Measurements from ENCODE around the gene CTCFL. TPM values are rescaled to one million over a fixed set of nuclear protein-coding genes. Genes with fewer than 3 reads are reported as not detected.

The CTCFL gene
- total and polyA plus RNA-seq, 2 of the 13 experiments (the other 11 are each of a cell fraction or from before 2014, with no cell fraction given): 0.04 TPM; not detected in 1

DNA sequence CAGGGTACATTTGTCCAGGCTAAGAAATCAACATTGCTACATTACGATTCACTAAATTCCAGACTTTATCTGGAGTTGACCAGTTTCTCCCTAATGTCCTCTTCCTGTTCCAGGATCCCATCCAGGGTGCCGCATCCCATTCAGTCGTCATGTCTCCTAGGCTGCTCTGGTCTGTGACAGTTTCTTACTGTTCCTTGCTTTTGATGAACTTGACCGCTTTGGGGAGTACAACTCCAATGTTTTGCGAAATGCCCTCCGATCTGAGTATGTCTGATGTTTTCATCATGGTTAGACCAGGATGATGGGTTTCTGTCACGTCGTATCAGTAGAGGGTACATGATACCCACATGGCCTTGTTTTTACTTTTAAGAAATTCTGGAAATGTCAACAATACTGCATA lies 62.2 kb downstream of the CTCFL start:
- no peak for ATAC-seq
- Histone ChIP-seq H3K4me3 (replicated peaks in 1 of 3; ENCODE audit: insufficient read depth in 1 of 3, low read depth in 2 of 3, low read length in 3 of 3) (no peak overlapping the region), H3K27ac (ENCODE audit: extremely low read length, insufficient read depth, low read length) (no peak overlapping the region), H3K79me2 (ENCODE audit: insufficient read depth, low read length) (no peaks in the 10 kb centered on the region), H3K4me1 (ENCODE audit: insufficient read depth, low read length) (peaks cover 7% of the 10 kb centered on the region), H3K36me3 (replicated peaks in 1 of 2; ENCODE audit: control insufficient read depth in 1 of 2, insufficient read depth in 2 of 2, low read length in 2 of 2) (no peaks in the 10 kb centered on the region), H3K9ac (ENCODE audit: insufficient read depth, low read depth, low read length) (no peak overlapping the region), H2AFZ (ENCODE audit: low read length) (no peak overlapping the region), H3K27me3 (ENCODE audit: control insufficient read depth in 1 of 2, insufficient read depth in 2 of 2, low read length in 2 of 2) (peaks cover 3 to 56% of the 10 kb centered on the region in 2 experiments; a peak in 3 of 5 replicates), H4K20me1 (ENCODE audit: insufficient read depth, low read length) (no peaks in the 10 kb centered on the region), H3K4me2 (ENCODE audit: low read depth, low read length) (no peak overlapping the region), H3K9me3 (ENCODE audit: low read length) (0 out of 2 replicates have a peak, but pooled peaks cover 5% of the 10 kb centered on the region)
- intact Hi-C loops (cut with micrococcal nuclease; ENCODE audit: unreplicated experiment): no loop called here
- in situ Hi-C loops (cut with HindIII; ENCODE audit: extremely low pct_ligation_motif_present, low pct_unique_long_range_greater_than_20kb): no loop called here
- no peak for DNase-seq (ENCODE audit: low spot score)
- CTCF ChIA-PET (ENCODE audit: low intra/inter-chr PET ratio, low total read pairs): no interaction called here
- 71% methylated on average over 8 of the region's 8 CpGs for WGBS (ENCODE audit: low lambda C conversion rate)
- POLR2A ChIA-PET: no interaction called here
- no TSS peak for BruUV-seq (replicated peaks)
- no peak for TF ChIP-seq GATAD1 (CRISPR knock-in tag; IDR thresholded peaks at IDR 0.05)
- TF ChIP-seq SIX1 (CRISPR knock-in tag; IDR thresholded peaks at IDR 0.05; ENCODE audit: borderline replicate concordance): no peak
- TF ChIP-seq ZNF343 (CRISPR knock-in tag; IDR thresholded peaks at IDR 0.05): no peak
- no peak for TF ChIP-seq NFIC (IDR thresholded peaks at IDR 0.05; ENCODE audit: low read length)
- TF ChIP-seq ZFP90 (CRISPR knock-in tag; IDR thresholded peaks at IDR 0.05; ENCODE audit: borderline replicate concordance): no peak
- no peak for TF ChIP-seq ZNF121 (CRISPR knock-in tag; IDR thresholded peaks at IDR 0.05)
- TF ChIP-seq SIX4 (CRISPR knock-in tag; IDR thresholded peaks at IDR 0.05): no peak
- FAIRE-seq: no peak

DNA sequence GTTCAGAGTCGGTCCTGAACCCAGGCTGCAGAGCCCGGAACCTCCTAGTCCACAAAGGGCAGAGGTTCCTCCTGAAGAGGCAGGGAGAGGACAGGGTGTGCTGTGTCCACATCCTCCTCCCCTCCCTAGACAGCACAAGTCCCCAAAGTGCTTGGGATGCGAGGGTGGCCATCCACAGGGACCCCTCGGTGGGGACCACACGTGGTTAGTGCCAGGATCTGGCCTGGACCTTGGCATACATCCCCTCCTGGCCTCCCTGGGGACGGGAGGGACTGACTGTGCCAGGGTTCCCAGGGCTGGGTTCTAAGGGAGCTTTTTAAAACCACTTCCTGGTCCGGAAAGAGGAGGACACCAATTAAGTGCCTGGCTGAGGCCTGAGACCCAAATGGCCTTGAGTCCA lies 63.2 kb downstream of the CTCFL start:
- whole genome bisulfite sequencing (ENCODE audit: low lambda C conversion rate): 29% methylated on average over 7 of the region's 7 CpGs
- no peak for DNase-seq (ENCODE audit: low spot score)
- no peak overlapping the region for H2AFZ ChIP-seq (ENCODE audit: low read length)
- no TSS peak for BruUV-seq (replicated peaks)
- no peak overlapping the region for H3K9ac ChIP-seq (ENCODE audit: insufficient read depth, low read depth, low read length)
- H3K9me3 ChIP-seq (ENCODE audit: low read length): 0 out of 2 replicates have a peak, but pooled peaks cover 5% of the 10 kb centered on the region
- no peaks in the 10 kb centered on the region for H4K20me1 ChIP-seq (ENCODE audit: insufficient read depth, low read length)
- FAIRE-seq: no peak
- H3K27me3 ChIP-seq (ENCODE audit: control insufficient read depth in 1 of 2, insufficient read depth in 2 of 2, low read length in 2 of 2): peaks cover 3 to 48% of the 10 kb centered on the region in 2 experiments; a peak in 3 of 5 replicates
- ATAC-seq: no peak
- intact Hi-C loops (cut with micrococcal nuclease; ENCODE audit: unreplicated experiment) (no loop called here), in situ Hi-C loops (cut with HindIII; ENCODE audit: extremely low pct_ligation_motif_present, low pct_unique_long_range_greater_than_20kb) (no loop called here)
- ChIA-PET CTCF (ENCODE audit: low intra/inter-chr PET ratio, low total read pairs) (no interaction called here), POLR2A (no interaction called here)
- H3K36me3 ChIP-seq (replicated peaks in 1 of 2; ENCODE audit: control insufficient read depth in 1 of 2, insufficient read depth in 2 of 2, low read length in 2 of 2): no peaks in the 10 kb centered on the region
- H3K79me2 ChIP-seq (ENCODE audit: insufficient read depth, low read length): no peaks in the 10 kb centered on the region
- no peak overlapping the region for H3K27ac ChIP-seq (ENCODE audit: extremely low read length, insufficient read depth, low read length)
- H3K4me3 ChIP-seq (replicated peaks in 1 of 3; ENCODE audit: insufficient read depth in 1 of 3, low read depth in 2 of 3, low read length in 3 of 3): no peak overlapping the region
- H3K4me2 ChIP-seq (ENCODE audit: low read depth, low read length): no peak overlapping the region
- H3K4me1 ChIP-seq (ENCODE audit: insufficient read depth, low read length): peaks cover 16% of the 10 kb centered on the region
- TF ChIP-seq ZNF44 (CRISPR knock-in tag; IDR thresholded peaks at IDR 0.05): no peak
- no peak for TF ChIP-seq HOXA7 (CRISPR knock-in tag; IDR thresholded peaks at IDR 0.05)
- TF ChIP-seq, protein P1, sequence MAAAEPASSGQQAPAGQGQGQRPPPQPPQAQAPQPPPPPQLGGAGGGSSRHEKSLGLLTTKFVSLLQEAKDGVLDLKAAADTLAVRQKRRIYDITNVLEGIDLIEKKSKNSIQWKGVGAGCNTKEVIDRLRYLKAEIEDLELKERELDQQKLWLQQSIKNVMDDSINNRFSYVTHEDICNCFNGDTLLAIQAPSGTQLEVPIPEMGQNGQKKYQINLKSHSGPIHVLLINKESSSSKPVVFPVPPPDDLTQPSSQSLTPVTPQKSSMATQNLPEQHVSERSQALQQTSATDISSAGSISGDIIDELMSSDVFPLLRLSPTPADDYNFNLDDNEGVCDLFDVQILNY (CRISPR knock-in tag; conservative IDR thresholded peaks at IDR 0.05): no peak
- TF ChIP-seq GABPA (IDR thresholded peaks at IDR 0.05; ENCODE audit: low read depth, low read length): no peak
- no peak for TF ChIP-seq GABPA (CRISPR knock-in tag; IDR thresholded peaks at IDR 0.05; ENCODE audit: low read depth)
- TF ChIP-seq, protein P2, sequence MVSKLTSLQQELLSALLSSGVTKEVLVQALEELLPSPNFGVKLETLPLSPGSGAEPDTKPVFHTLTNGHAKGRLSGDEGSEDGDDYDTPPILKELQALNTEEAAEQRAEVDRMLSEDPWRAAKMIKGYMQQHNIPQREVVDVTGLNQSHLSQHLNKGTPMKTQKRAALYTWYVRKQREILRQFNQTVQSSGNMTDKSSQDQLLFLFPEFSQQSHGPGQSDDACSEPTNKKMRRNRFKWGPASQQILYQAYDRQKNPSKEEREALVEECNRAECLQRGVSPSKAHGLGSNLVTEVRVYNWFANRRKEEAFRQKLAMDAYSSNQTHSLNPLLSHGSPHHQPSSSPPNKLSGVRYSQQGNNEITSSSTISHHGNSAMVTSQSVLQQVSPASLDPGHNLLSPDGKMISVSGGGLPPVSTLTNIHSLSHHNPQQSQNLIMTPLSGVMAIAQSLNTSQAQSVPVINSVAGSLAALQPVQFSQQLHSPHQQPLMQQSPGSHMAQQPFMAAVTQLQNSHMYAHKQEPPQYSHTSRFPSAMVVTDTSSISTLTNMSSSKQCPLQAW (CRISPR knock-in tag; IDR thresholded peaks at IDR 0.05): no peak
- no peak for TF ChIP-seq SPEN (CRISPR knock-in tag; IDR thresholded peaks at IDR 0.05; ENCODE audit: low read depth)
- TF ChIP-seq ZSCAN29 (CRISPR knock-in tag; conservative IDR thresholded peaks at IDR 0.05): no peak
- TF ChIP-seq HNRNPK (IDR thresholded peaks at IDR 0.05; ENCODE audit: low read depth, low read length, poor library complexity, severe bottlenecking): no peak
- TF ChIP-seq ZFP36L2 (CRISPR knock-in tag; IDR thresholded peaks at IDR 0.05): no peak
